Natural killer cell (primary cell): ENCODE results near the gene CMSS1. TPM values are rescaled to one million over a fixed set of nuclear protein-coding genes. Genes with fewer than 3 reads are reported as not detected.
A peak's percentile ranks its signal among the peaks of the same experiment; 100 is the strongest.

Experiments used
- ATAC-seq, 3 donors: fragments of 150-1000 bp in 2 of 3; fragments of 200-7000 bp in 1 of 3; cut with Tn5 transposase; 1 replicate in 1 of 3; 2 replicates in 2 of 3; pipeline ENCODE4 v1.10.0; 2021; ENCODE audit warnings: mild to moderate bottlenecking in 2 of 3, moderate library complexity in 2 of 3
- DNase-seq, 2 donors: peaks; one replicate each; pipeline versions ENCODE4 v3.0.0 to v3.0.0-alpha.2; 2013 to 2021; ENCODE audit warnings: mixed read lengths in 1 of 2
- H3K27ac ChIP-seq: one replicate; pipeline ENCODE4 v1.5.1; 2013; ENCODE audit warnings: mild to moderate bottlenecking, low read length
- H3K27me3 ChIP-seq: one replicate; pipeline ENCODE4 v1.6.1; 2013; ENCODE audit warnings: low read length; ENCODE audit not compliant: control insufficient read depth, insufficient read depth
- H3K36me3 ChIP-seq: one replicate; pipeline ENCODE4 v1.6.1; 2013; ENCODE audit warnings: low read length; ENCODE audit not compliant: control insufficient read depth, insufficient read depth
- H3K4me1 ChIP-seq: one replicate; pipeline ENCODE4 v1.6.1; 2013; ENCODE audit warnings: low read length; ENCODE audit not compliant: control insufficient read depth, insufficient read depth
- H3K4me3 ChIP-seq: one replicate; pipeline ENCODE4 v1.5.1; 2013; ENCODE audit warnings: low read length
- H3K9me3 ChIP-seq: one replicate; pipeline ENCODE4 v1.6.1; 2013; ENCODE audit warnings: low read length; ENCODE audit not compliant: control insufficient read depth, insufficient read depth
- H3K27ac Mint-ChIP-seq, 2 donors: one replicate each; pipeline ENCODE4 v1.8.0; 2022; ENCODE audit warnings: mild to moderate bottlenecking in 2 of 2, mixed read lengths in 2 of 2, moderate library complexity in 1 of 2
- H3K27me3 Mint-ChIP-seq, 2 donors: one replicate each; pipeline ENCODE4 v1.8.0; 2022; ENCODE audit warnings: low read depth in 2 of 2, mixed read lengths in 2 of 2
- H3K36me3 Mint-ChIP-seq: one replicate; pipeline ENCODE4 v1.8.0; 2022; ENCODE audit warnings: mixed read lengths
- H3K4me1 Mint-ChIP-seq, 2 donors: one replicate each; pipeline ENCODE4 v1.8.0; 2022; ENCODE audit warnings: mixed read lengths in 2 of 2
- H3K4me3 Mint-ChIP-seq: one replicate; pipeline ENCODE4 v1.8.0; 2022; ENCODE audit warnings: mild to moderate bottlenecking, moderate library complexity, mixed read lengths
- H3K9me3 Mint-ChIP-seq, 2 donors: one replicate each; pipeline ENCODE4 v1.8.0; 2022; ENCODE audit warnings: mixed read lengths in 2 of 2
- CTCF ChIP-seq: fragments of 200-600 bp; IDR thresholded peaks from one replicate; pipeline ENCODE4 v1.8.0; 2022; ENCODE audit warnings: antibody characterized with exemption
- WGBS: methylation state at CpG from one replicate; pipeline ENCODE4 v1.1.7; 2013; ENCODE audit warnings: missing lambda C conversion rate; ENCODE audit not compliant: insufficient coverage; 5-methylcytosine and 5-hydroxymethylcytosine counted together
- intact Hi-C: fragments of 100-400 bp; cut with micrococcal nuclease; formaldehyde crosslinking; loops from one replicate; pipeline ENCODE4 v1.14.2; 2022
- total RNA-seq, 4 donors: library from RNA; stranded (reverse); fragments of 120-200 nt in 1 of 4; gene quantifications; one replicate each; pipeline versions ENCODE4 v1.2.3 to v1.2.4, GENCODE V29; 2013 to 2022

The CMSS1 gene
- total RNA-seq, 3 donors from 2014 or later (not counting 1 experiment from before 2014, with no cell fraction given), result 7.8 to 12.7 (median 9.2) TPM

- H3K36me3 Mint-ChIP-seq, result no peaks in the 10 kb centered on the region
- Histone ChIP-seq H3K4me1 (no peaks in the 10 kb centered on the region), H3K27me3 (peaks cover 2% of the 10 kb centered on the region), H3K9me3 (no peaks in the 10 kb centered on the region), H3K36me3 (no peaks in the 10 kb centered on the region), H3K4me3 (no peak overlapping the region), H3K27ac (no peak overlapping the region)
- intact Hi-C loops, result no loop called here
- TF ChIP-seq CTCF, result no peak
- no peak for DNase-seq
- no peaks in the 10 kb centered on the region for H3K4me1 Mint-ChIP-seq
- no peak overlapping the region for H3K4me3 Mint-ChIP-seq
- 90% methylated on average over 4 of the region's 5 CpGs for WGBS
- H3K9me3 Mint-ChIP-seq, result no peaks in the 10 kb centered on the region
- peaks cover 15 to 29% of the 10 kb centered on the region in 2 donors for H3K27me3 Mint-ChIP-seq
- no peak for ATAC-seq
- H3K27ac Mint-ChIP-seq, result no peak overlapping the region
Measured at GRCh38 chr3:99783011-99783573, 34.6 kb upstream of the CMSS1 start.

DNA sequence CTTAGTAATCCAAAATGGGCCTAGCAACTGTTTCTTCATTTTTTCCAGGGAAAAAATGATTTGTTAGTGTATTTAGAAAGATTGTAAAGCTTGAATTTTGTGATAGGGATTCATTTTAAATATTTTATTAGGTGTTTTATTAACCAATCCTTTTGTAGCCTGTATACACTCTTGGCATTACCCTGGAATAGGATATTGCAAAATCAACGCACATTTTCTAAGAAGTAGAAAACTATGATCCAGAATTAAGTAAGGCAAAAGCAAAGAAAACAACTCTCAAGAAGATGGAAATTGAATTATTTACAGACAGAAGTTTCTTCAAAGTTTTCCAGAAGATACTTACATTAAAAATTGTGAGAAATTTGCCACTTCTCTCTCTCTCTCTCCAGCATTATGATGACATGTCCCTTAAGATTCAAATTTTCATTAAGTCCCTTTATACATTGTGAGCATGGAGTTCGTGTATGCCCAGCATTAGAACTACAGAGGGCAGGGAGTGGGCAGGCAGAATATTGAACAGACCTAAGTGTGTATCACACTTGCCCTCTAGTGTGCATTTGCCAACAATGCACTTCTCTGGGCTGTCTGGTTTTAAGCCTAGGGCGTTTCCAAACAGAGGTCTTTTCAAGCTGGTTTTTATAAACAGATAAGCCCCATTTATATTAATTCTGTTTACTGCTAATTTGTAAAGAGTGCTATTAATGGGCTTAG, 28.5 kb upstream of the CMSS1 start:
- H3K4me1 Mint-ChIP-seq, result no peaks in the 10 kb centered on the region
- no peaks in the 10 kb centered on the region for H3K9me3 Mint-ChIP-seq
- Histone ChIP-seq H3K36me3 (no peaks in the 10 kb centered on the region), H3K9me3 (no peaks in the 10 kb centered on the region), H3K27me3 (no peaks in the 10 kb centered on the region), H3K4me3 (no peak overlapping the region), H3K27ac (no peak overlapping the region), H3K4me1 (no peaks in the 10 kb centered on the region)
- DNase-seq (peak in 1 of 2 donors; percentile 44), ATAC-seq (peak; percentile 58 to 74 (median 65))
- WGBS, result 6% methylated on average over 2 of the region's 3 CpGs
- H3K36me3 Mint-ChIP-seq, result no peaks in the 10 kb centered on the region
- TF ChIP-seq CTCF, result peak; percentile 45
- no peak overlapping the region for H3K4me3 Mint-ChIP-seq
- intact Hi-C loops, result no loop called here
- H3K27ac Mint-ChIP-seq, result no peak overlapping the region
- peaks cover 12 to 29% of the 10 kb centered on the region in 2 donors for H3K27me3 Mint-ChIP-seq

DNA sequence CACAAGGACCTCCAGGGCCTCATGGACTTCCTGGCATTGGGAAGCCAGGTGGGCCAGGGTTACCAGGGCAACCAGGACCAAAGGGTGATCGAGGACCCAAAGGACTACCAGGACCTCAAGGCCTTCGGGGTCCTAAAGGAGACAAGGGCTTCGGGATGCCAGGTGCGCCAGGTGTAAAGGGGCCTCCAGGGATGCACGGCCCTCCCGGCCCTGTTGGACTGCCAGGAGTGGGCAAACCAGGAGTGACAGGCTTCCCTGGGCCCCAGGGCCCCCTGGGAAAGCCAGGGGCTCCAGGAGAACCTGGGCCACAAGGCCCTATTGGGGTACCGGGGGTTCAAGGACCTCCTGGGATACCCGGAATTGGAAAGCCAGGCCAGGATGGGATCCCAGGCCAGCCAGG, 23.2 kb upstream of the CMSS1 start:
- Mint-ChIP-seq H3K27me3 (peaks cover 7 to 23% of the 10 kb centered on the region in 2 donors), H3K9me3 (no peaks in the 10 kb centered on the region), H3K4me1 (no peaks in the 10 kb centered on the region), H3K36me3 (no peaks in the 10 kb centered on the region), H3K4me3 (no peak overlapping the region), H3K27ac (no peak overlapping the region)
- no peak for DNase-seq
- no peak for TF ChIP-seq CTCF
- no peaks in the 10 kb centered on the region for H3K27me3 ChIP-seq
- H3K4me3 ChIP-seq, result no peak overlapping the region
- H3K27ac ChIP-seq, result no peak overlapping the region
- ATAC-seq, result no peak
- no peaks in the 10 kb centered on the region for H3K9me3 ChIP-seq
- H3K4me1 ChIP-seq, result no peaks in the 10 kb centered on the region
- intact Hi-C loops, result no loop called here
- H3K36me3 ChIP-seq, result no peaks in the 10 kb centered on the region
- 87% methylated on average over 8 of the region's 8 CpGs for WGBS

- intact Hi-C loops, result no loop called here
- WGBS, result 90% methylated on average over 15 of the region's 15 CpGs
- Mint-ChIP-seq H3K9me3 (no peaks in the 10 kb centered on the region), H3K27ac (no peak overlapping the region), H3K4me3 (no peak overlapping the region), H3K27me3 (peaks cover 2 to 23% of the 10 kb centered on the region in 2 donors), H3K36me3 (no peaks in the 10 kb centered on the region), H3K4me1 (no peaks in the 10 kb centered on the region)
- H3K4me3 ChIP-seq, result no peak overlapping the region
- no peaks in the 10 kb centered on the region for H3K9me3 ChIP-seq
- no peaks in the 10 kb centered on the region for H3K4me1 ChIP-seq
- no peak for ATAC-seq
- no peaks in the 10 kb centered on the region for H3K36me3 ChIP-seq
- no peaks in the 10 kb centered on the region for H3K27me3 ChIP-seq
- H3K27ac ChIP-seq, result no peak overlapping the region
- no peak for DNase-seq
- no peak for TF ChIP-seq CTCF
Measured at GRCh38 chr3:99795573-99795972, 22.1 kb upstream of the CMSS1 start.
